Ectodermal cell (in vitro differentiated cells): Measurements from ENCODE around the gene SUN2. TPM values are rescaled to one million over a fixed set of nuclear protein-coding genes. Genes with fewer than 3 reads are reported as not detected.
"Not testable (repeated sequence)": the region's sequence is repeated elsewhere in the genome, so short reads cannot be mapped to it uniquely, and the experiment has no call there.

Experiments
- H3K27ac ChIP-seq: 2 replicates; pipeline ENCODE4 v1.7.0; 2013; ENCODE audit warnings: mild to moderate bottlenecking, low read depth, low read length; ENCODE audit not compliant: insufficient read depth, poor library complexity, severe bottlenecking
- H3K27me3 ChIP-seq: 2 replicates; pipeline ENCODE4 v1.7.0; 2013; ENCODE audit warnings: mild to moderate bottlenecking, low read length; ENCODE audit not compliant: insufficient read depth, control insufficient read depth, poor library complexity, severe bottlenecking
- H3K36me3 ChIP-seq: one replicate; pipeline ENCODE4 v1.7.0; 2013; ENCODE audit warnings: low read length; ENCODE audit not compliant: control insufficient read depth, insufficient read depth
- H3K4me1 ChIP-seq: one replicate; pipeline ENCODE4 v1.7.0; 2013; ENCODE audit warnings: low read length; ENCODE audit not compliant: control insufficient read depth, insufficient read depth
- H3K4me3 ChIP-seq: 2 replicates; pipeline ENCODE4 v1.7.0; 2013; ENCODE audit warnings: low read depth, low read length, control low read depth; ENCODE audit not compliant: insufficient read depth
- H3K9me3 ChIP-seq: 2 replicates; pipeline ENCODE4 v1.7.0; 2013; ENCODE audit warnings: mild to moderate bottlenecking, low read length, moderate library complexity; ENCODE audit not compliant: control insufficient read depth
- WGBS, 2 experiments: methylation state at CpG; one replicate each; pipeline ENCODE4 v1.1.7; 2013; ENCODE audit warnings: missing lambda C conversion rate in 2 of 2; 5-methylcytosine and 5-hydroxymethylcytosine counted together
- polyA plus RNA-seq, 4 experiments: library from polyadenylated mRNA; stranded (reverse); fragments of 50-300 nt; gene quantifications; one replicate each; pipeline ENCODE4 v1.2.3, GENCODE V29; 2013

The SUN2 gene
- 22.4 TPM for polyA plus RNA-seq (2013, experiment 1 of 4)
- polyA plus RNA-seq (2013, experiment 2 of 4): 20.0 TPM
- 23.1 TPM for polyA plus RNA-seq (2013, experiment 3 of 4)
- polyA plus RNA-seq (2013, experiment 4 of 4): 22.5 TPM

GRCh38 chr22:38755911-38756532, at the start of gene SUN2:
SUN2 (minus strand) TSS chr22:38755998; CDS start chr22:38752628, 3,370 bp downstream.
- peak within 1 kb of the TSS; percentile 79 for H3K27ac ChIP-seq
- no peaks in the 10 kb centered on the region for H3K9me3 ChIP-seq
- WGBS, 2 experiments: 3% methylated on average over 68 of the region's 68 CpGs
- peaks cover 21% of the 10 kb centered on the region for H3K4me1 ChIP-seq
- peak within 1 kb of the TSS; percentile 61 for H3K4me3 ChIP-seq
- H3K36me3 ChIP-seq: no peaks in the 10 kb centered on the region
- peaks cover 14% of the 10 kb centered on the region for H3K27me3 ChIP-seq

GRCh38 chr22:38805041-38805593, 49.3 kb upstream of the SUN2 start:
- H3K27ac ChIP-seq, H3K4me3 ChIP-seq, H3K4me1 ChIP-seq, H3K9me3 ChIP-seq, H3K36me3 ChIP-seq: not testable (repeated sequence)
- peaks cover 10% of the 10 kb centered on the region for H3K27me3 ChIP-seq
- WGBS, 2 experiments: 77 to 82% methylated on average over 7 to 8 of the region's 8 CpGs

- Histone ChIP-seq H3K4me3 (no peak overlapping the region), H3K27me3 (peaks cover 10% of the 10 kb centered on the region), H3K9me3 (no peaks in the 10 kb centered on the region), H3K4me1 (no peaks in the 10 kb centered on the region), H3K27ac (no peak overlapping the region), H3K36me3 (no peaks in the 10 kb centered on the region)
- 26 to 32% methylated on average over 10 of the region's 10 CpGs for WGBS, 2 experiments
Measured at GRCh38 chr22:38802671-38803121, 46.9 kb upstream of the SUN2 start.

- no peaks in the 10 kb centered on the region for H3K36me3 ChIP-seq
- H3K9me3 ChIP-seq: no peaks in the 10 kb centered on the region
- peaks cover 24% of the 10 kb centered on the region for H3K27me3 ChIP-seq
- WGBS, 2 experiments: 89 to 93% methylated on average over 6 of the region's 6 CpGs
- no peak overlapping the region for H3K27ac ChIP-seq
- peaks cover under 1% of the 10 kb centered on the region for H3K4me1 ChIP-seq
- H3K4me3 ChIP-seq: no peak overlapping the region
Measured at GRCh38 chr22:38799265-38800002, 43.6 kb upstream of the SUN2 start.

GRCh38 chr22:38798496-38798895, 42.7 kb upstream of the SUN2 start:
- Histone ChIP-seq H3K4me3 (no peak overlapping the region), H3K4me1 (peaks cover 4% of the 10 kb centered on the region), H3K36me3 (no peaks in the 10 kb centered on the region), H3K9me3 (no peaks in the 10 kb centered on the region), H3K27me3 (peaks cover 24% of the 10 kb centered on the region), H3K27ac (no peak overlapping the region)
- 85 to 87% methylated on average over 5 of the region's 5 CpGs for WGBS, 2 experiments

GRCh38 chr22:38796262-38796957, 40.6 kb upstream of the SUN2 start:
- Histone ChIP-seq H3K9me3 (no peaks in the 10 kb centered on the region), H3K36me3 (no peaks in the 10 kb centered on the region), H3K27me3 (peaks cover 17% of the 10 kb centered on the region), H3K4me3 (no peak overlapping the region), H3K27ac (no peak overlapping the region), H3K4me1 (peaks cover 10% of the 10 kb centered on the region)
- WGBS, 2 experiments: 82 to 84% methylated on average over 12 of the region's 12 CpGs

GRCh38 chr22:38795569-38795968, 39.8 kb upstream of the SUN2 start:
- no peak overlapping the region for H3K27ac ChIP-seq
- no peaks in the 10 kb centered on the region for H3K9me3 ChIP-seq
- H3K36me3 ChIP-seq: no peaks in the 10 kb centered on the region
- H3K4me3 ChIP-seq: no peak overlapping the region
- 85 to 88% methylated on average over 4 of the region's 4 CpGs for WGBS, 2 experiments
- peaks cover 13% of the 10 kb centered on the region for H3K27me3 ChIP-seq
- H3K4me1 ChIP-seq: peaks cover 10% of the 10 kb centered on the region

GRCh38 chr22:38793721-38794466, 38.1 kb upstream of the SUN2 start, which contains the start of gene DNAL4:
DNAL4 (minus strand) TSS chr22:38794143; CDS start chr22:38782731, 11,412 bp downstream.
- peak within 1 kb of the TSS; percentile 83 for H3K4me3 ChIP-seq
- WGBS, 2 experiments: 1% methylated on average over 47 of the region's 47 CpGs
- peaks cover 6% of the 10 kb centered on the region for H3K36me3 ChIP-seq
- H3K9me3 ChIP-seq: no peaks in the 10 kb centered on the region
- H3K27ac ChIP-seq: peak within 1 kb of the TSS; percentile 36
- H3K4me1 ChIP-seq: peaks cover 10% of the 10 kb centered on the region
- peaks cover 13% of the 10 kb centered on the region for H3K27me3 ChIP-seq

- peaks cover 6% of the 10 kb centered on the region for H3K36me3 ChIP-seq
- 38 to 39% methylated on average over 9 of the region's 9 CpGs for WGBS, 2 experiments
- H3K4me1 ChIP-seq: peaks cover 10% of the 10 kb centered on the region
- no peaks in the 10 kb centered on the region for H3K9me3 ChIP-seq
- no peak overlapping the region for H3K27ac ChIP-seq
- H3K27me3 ChIP-seq: peaks cover 13% of the 10 kb centered on the region
- peak overlapping the region; percentile 83 for H3K4me3 ChIP-seq
Measured at GRCh38 chr22:38793317-38793716, 37.5 kb upstream of the SUN2 start.
